Lower leg skin (tissue), 3 donors: ENCODE results near the gene ZSWIM3.

Source experiments
- POLR2A ChIP-seq, 2 donors: fragments of 450-650 bp; IDR thresholded peaks; one replicate each; pipeline ENCODE4 v1.6.1; 2016 to 2017; ENCODE audit warnings: antibody characterized with exemption in 2 of 2, mild to moderate bottlenecking in 1 of 2, moderate library complexity in 1 of 2
- TF ChIP-seq, protein P1 (sequence below), 3 donors: fragments of 450-650 bp; IDR thresholded peaks; one replicate each; pipeline ENCODE4 v1.5.1; 2016; ENCODE audit warnings: antibody characterized with exemption in 3 of 3, mild to moderate bottlenecking in 3 of 3, moderate library complexity in 2 of 3

GRCh38 chr20:45893831-45894230 is 36.4 kb downstream of the ZSWIM3 start:
- TF ChIP-seq, protein P1, sequence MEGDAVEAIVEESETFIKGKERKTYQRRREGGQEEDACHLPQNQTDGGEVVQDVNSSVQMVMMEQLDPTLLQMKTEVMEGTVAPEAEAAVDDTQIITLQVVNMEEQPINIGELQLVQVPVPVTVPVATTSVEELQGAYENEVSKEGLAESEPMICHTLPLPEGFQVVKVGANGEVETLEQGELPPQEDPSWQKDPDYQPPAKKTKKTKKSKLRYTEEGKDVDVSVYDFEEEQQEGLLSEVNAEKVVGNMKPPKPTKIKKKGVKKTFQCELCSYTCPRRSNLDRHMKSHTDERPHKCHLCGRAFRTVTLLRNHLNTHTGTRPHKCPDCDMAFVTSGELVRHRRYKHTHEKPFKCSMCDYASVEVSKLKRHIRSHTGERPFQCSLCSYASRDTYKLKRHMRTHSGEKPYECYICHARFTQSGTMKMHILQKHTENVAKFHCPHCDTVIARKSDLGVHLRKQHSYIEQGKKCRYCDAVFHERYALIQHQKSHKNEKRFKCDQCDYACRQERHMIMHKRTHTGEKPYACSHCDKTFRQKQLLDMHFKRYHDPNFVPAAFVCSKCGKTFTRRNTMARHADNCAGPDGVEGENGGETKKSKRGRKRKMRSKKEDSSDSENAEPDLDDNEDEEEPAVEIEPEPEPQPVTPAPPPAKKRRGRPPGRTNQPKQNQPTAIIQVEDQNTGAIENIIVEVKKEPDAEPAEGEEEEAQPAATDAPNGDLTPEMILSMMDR (IDR thresholded peaks at IDR 0.05), result no peak
- TF ChIP-seq POLR2A (IDR thresholded peaks at IDR 0.05), result no peak
